ENCODE results near the gene NADK. TPM values are rescaled to one million over a fixed set of nuclear protein-coding genes. Genes with fewer than 3 reads are reported as not detected.

NADK gene
- total and polyA plus RNA-seq, 2 of the 13 experiments (the other 11 are each of a cell fraction or from before 2014, with no cell fraction given) = 56.6 to 60.1 TPM

DNA sequence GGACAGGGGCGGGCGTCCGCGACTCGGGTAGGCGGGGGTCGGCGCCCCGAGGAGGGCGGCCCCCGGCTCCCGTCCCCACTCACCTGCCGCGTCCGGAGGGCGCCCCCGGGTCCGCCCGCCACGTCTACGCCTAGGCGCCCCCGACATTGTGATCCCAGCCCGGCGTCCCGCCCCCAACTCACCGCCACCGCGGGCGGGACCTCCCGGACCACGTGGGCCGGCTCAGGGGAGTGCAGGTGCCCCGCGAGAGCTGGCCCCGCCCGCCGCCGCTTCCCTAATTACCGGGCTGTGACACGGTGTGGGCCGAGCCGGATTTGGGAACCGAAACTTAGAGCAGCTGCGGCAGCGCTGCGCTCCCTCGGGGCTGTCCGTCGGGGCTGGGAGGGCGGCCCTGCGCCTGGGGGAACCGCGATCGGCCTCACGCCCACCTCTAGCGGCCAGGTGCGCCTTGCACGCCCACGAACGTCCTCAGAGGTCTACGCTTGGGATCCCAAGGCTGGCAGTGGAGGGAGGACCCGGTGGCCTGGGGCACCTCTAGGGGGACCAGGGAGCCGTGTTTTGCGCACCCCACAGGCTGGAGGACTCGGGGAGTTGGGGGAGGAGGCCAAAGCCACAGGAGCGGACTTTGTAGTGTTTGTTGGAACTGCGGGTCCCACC lies 521 bp upstream of the NADK start (continued):
- TF ChIP-seq ZBTB21 (CRISPR knock-in tag; IDR thresholded peaks at IDR 0.05) (no peak), CCDC6 (CRISPR knock-in tag; IDR thresholded peaks at IDR 0.05) (peak; percentile 30; the same call in 1 of the 2 replicates), POGZ (CRISPR knock-in tag; IDR thresholded peaks at IDR 0.05) (no peak), ATAD3A (CRISPR knock-in tag; IDR thresholded peaks at IDR 0.05) (no peak), NFKB2 (CRISPR knock-in tag; IDR thresholded peaks at IDR 0.05; ENCODE audit: borderline replicate concordance) (no peak), PHF20 (CRISPR knock-in tag; IDR thresholded peaks at IDR 0.05) (no peak), STAG1 (CRISPR knock-in tag; IDR thresholded peaks at IDR 0.05) (peak; percentile 26; the same call in 1 of the 2 replicates), GFI1 (CRISPR knock-in tag; IDR thresholded peaks at IDR 0.05; ENCODE audit: borderline replicate concordance) (no peak), ZNF460 (CRISPR knock-in tag; IDR thresholded peaks at IDR 0.05; ENCODE audit: borderline replicate concordance) (no peak), ADNP (CRISPR knock-in tag; IDR thresholded peaks at IDR 0.05) (no peak), ZBTB37 (CRISPR knock-in tag; IDR thresholded peaks at IDR 0.05) (no peak), ZSCAN30 (CRISPR knock-in tag; IDR thresholded peaks at IDR 0.05) (no peak), TBP (CRISPR knock-in tag; IDR thresholded peaks at IDR 0.05) (no peak), NFYB (CRISPR knock-in tag; IDR thresholded peaks at IDR 0.05) (no peak), ZNF557 (CRISPR knock-in tag; IDR thresholded peaks at IDR 0.05) (no peak; the same call in 1 of the 2 replicates), ZNF556 (CRISPR knock-in tag; IDR thresholded peaks at IDR 0.05; ENCODE audit: borderline replicate concordance) (no peak), AGO1 (IDR thresholded peaks at IDR 0.05; ENCODE audit: low read depth, low read length, poor library complexity, severe bottlenecking) (no peak), ZNF205 (CRISPR knock-in tag; IDR thresholded peaks at IDR 0.05) (no peak), ZNF367 (CRISPR knock-in tag; IDR thresholded peaks at IDR 0.05; ENCODE audit: borderline replicate concordance) (no peak), TSC22D2 (CRISPR knock-in tag; IDR thresholded peaks at IDR 0.05; ENCODE audit: borderline replicate concordance) (no peak), ETV6 (CRISPR knock-in tag; conservative IDR thresholded peaks at IDR 0.05) (no peak), SMARCE1 (IDR thresholded peaks at IDR 0.05; ENCODE audit: borderline replicate concordance) (no peak), SAP130 (CRISPR knock-in tag; IDR thresholded peaks at IDR 0.05; ENCODE audit: low read depth) (peak; percentile 83), KDM1A (CRISPR knock-in tag; IDR thresholded peaks at IDR 0.05) (0 out of 2 replicates have a peak, but pooled peaks have one; percentile 23), ELF3 (CRISPR knock-in tag; IDR thresholded peaks at IDR 0.05) (0 out of 2 replicates have a peak, but pooled peaks have one; percentile 5), ZC3H13 (CRISPR knock-in tag; IDR thresholded peaks at IDR 0.05) (no peak), ZNF550 (CRISPR knock-in tag; IDR thresholded peaks at IDR 0.05; ENCODE audit: borderline replicate concordance) (no peak)
- TF ChIP-seq, protein P1, sequence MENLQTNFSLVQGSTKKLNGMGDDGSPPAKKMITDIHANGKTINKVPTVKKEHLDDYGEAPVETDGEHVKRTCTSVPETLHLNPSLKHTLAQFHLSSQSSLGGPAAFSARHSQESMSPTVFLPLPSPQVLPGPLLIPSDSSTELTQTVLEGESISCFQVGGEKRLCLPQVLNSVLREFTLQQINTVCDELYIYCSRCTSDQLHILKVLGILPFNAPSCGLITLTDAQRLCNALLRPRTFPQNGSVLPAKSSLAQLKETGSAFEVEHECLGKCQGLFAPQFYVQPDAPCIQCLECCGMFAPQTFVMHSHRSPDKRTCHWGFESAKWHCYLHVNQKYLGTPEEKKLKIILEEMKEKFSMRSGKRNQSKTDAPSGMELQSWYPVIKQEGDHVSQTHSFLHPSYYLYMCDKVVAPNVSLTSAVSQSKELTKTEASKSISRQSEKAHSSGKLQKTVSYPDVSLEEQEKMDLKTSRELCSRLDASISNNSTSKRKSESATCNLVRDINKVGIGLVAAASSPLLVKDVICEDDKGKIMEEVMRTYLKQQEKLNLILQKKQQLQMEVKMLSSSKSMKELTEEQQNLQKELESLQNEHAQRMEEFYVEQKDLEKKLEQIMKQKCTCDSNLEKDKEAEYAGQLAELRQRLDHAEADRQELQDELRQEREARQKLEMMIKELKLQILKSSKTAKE (CRISPR knock-in tag; IDR thresholded peaks at IDR 0.05; ENCODE audit: borderline replicate concordance) = no peak
- TF ChIP-seq, protein P2, sequence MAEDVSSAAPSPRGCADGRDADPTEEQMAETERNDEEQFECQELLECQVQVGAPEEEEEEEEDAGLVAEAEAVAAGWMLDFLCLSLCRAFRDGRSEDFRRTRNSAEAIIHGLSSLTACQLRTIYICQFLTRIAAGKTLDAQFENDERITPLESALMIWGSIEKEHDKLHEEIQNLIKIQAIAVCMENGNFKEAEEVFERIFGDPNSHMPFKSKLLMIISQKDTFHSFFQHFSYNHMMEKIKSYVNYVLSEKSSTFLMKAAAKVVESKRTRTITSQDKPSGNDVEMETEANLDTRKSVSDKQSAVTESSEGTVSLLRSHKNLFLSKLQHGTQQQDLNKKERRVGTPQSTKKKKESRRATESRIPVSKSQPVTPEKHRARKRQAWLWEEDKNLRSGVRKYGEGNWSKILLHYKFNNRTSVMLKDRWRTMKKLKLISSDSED (CRISPR knock-in tag; IDR thresholded peaks at IDR 0.05) = no peak

All from HepG2 (cell line).